ENCODE measurements around the gene SSR3. TPM values are rescaled to one million over a fixed set of nuclear protein-coding genes. Genes with fewer than 3 reads are reported as not detected.
"Not testable (repeated sequence)": the region's sequence is repeated elsewhere in the genome, so short reads cannot be mapped to it uniquely, and the experiment has no call there.

Gene SSR3
- total and polyA plus RNA-seq, 3 donors from 2014 or later: 85.0 to 204 (median 108) TPM

DNA sequence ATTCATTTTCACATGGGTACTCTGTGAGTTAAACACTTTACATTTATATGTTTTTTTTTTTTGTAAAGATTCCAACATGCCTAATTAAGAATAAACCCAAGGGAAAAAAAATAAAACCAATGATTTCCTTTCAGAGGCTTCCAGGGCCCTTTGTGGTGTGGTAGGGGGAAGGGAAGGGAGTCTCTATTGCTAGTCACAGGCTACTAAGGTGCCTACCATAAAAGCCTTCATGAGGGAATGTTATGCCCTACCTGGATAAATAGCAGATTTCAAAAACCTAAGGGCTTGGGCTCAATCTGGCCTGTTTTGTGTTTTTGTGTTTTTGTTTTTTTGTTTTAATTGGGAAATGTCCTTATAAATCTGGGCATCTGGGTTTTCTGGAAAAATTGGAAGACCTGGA lies 38.9 kb upstream of the SSR3 start:
- H3K9me3 ChIP-seq: no peaks in the 10 kb centered on the region
- H3K27ac ChIP-seq: no peak overlapping the region
- H3K4me3 ChIP-seq: no peak overlapping the region
- H3K4me1 ChIP-seq: peaks cover 15% of the 10 kb centered on the region
- DNase-seq: no peak
- intact Hi-C loops (cut with DNase I; ENCODE audit: low total_unique reads): no loop called here
- no peak for TF ChIP-seq POLR2A (IDR thresholded peaks at IDR 0.05)
- no peaks in the 10 kb centered on the region for H3K27me3 ChIP-seq
- H3K36me3 ChIP-seq (ENCODE audit: low read depth, missing control alignments): no peaks in the 10 kb centered on the region

DNA sequence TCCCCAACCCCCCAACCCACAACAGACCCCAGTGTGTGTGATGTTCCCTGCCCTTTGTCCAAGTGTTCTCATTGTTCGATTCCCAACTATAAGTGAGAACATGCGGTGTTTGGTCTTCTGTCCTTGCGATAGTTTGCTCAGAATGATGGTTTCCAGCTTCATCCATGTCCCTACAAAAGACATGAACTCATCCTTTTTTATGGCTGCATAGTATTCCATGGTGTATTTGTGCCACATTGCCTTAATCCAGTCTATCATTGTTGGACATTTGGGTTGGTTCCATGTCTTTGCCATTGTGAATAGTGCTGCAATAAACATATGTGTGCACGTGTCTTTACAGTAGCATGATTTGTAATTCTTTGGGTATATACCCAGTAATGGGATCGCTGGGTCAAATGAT lies 34.9 kb upstream of the SSR3 start:
- H3K4me1 ChIP-seq: peaks cover 18% of the 10 kb centered on the region
- DNase-seq; H3K36me3 ChIP-seq (ENCODE audit: low read depth, missing control alignments); H3K27ac ChIP-seq; H3K27me3 ChIP-seq; H3K9me3 ChIP-seq; H3K4me3 ChIP-seq; intact Hi-C loops (cut with DNase I; ENCODE audit: low total_unique reads): not testable (repeated sequence)
- WGBS, 2 donors: 95 to 97% methylated on average over 5 of the region's 5 CpGs

DNA sequence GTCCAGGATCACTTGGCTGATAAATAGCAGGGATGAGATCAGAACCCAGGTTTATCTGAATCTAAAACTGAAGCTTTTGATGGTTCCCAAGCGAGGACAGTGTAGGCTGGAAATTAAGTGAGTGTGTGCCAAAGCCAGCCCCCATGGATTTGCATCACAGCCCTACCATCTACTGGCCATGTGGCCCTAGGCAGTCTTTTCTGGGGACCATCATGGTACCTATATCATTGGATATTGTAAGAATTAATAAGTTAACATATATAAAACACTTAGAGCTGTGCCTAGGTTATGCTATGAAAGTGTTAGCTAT lies 32.8 kb upstream of the SSR3 start:
- Histone ChIP-seq H3K27ac (no peak overlapping the region), H3K27me3 (no peaks in the 10 kb centered on the region), H3K9me3 (no peaks in the 10 kb centered on the region), H3K36me3 (ENCODE audit: low read depth, missing control alignments) (no peaks in the 10 kb centered on the region), H3K4me1 (peaks cover 8% of the 10 kb centered on the region), H3K4me3 (no peak overlapping the region)
- WGBS, 2 donors: 33 to 63% methylated on average over 1 of the region's 1 CpG
- TF ChIP-seq POLR2A (IDR thresholded peaks at IDR 0.05): no peak
- TF ChIP-seq, protein P1, sequence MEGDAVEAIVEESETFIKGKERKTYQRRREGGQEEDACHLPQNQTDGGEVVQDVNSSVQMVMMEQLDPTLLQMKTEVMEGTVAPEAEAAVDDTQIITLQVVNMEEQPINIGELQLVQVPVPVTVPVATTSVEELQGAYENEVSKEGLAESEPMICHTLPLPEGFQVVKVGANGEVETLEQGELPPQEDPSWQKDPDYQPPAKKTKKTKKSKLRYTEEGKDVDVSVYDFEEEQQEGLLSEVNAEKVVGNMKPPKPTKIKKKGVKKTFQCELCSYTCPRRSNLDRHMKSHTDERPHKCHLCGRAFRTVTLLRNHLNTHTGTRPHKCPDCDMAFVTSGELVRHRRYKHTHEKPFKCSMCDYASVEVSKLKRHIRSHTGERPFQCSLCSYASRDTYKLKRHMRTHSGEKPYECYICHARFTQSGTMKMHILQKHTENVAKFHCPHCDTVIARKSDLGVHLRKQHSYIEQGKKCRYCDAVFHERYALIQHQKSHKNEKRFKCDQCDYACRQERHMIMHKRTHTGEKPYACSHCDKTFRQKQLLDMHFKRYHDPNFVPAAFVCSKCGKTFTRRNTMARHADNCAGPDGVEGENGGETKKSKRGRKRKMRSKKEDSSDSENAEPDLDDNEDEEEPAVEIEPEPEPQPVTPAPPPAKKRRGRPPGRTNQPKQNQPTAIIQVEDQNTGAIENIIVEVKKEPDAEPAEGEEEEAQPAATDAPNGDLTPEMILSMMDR (IDR thresholded peaks at IDR 0.05): no peak
- intact Hi-C loops (cut with DNase I; ENCODE audit: low total_unique reads): no loop called here
- DNase-seq: no peak

DNA sequence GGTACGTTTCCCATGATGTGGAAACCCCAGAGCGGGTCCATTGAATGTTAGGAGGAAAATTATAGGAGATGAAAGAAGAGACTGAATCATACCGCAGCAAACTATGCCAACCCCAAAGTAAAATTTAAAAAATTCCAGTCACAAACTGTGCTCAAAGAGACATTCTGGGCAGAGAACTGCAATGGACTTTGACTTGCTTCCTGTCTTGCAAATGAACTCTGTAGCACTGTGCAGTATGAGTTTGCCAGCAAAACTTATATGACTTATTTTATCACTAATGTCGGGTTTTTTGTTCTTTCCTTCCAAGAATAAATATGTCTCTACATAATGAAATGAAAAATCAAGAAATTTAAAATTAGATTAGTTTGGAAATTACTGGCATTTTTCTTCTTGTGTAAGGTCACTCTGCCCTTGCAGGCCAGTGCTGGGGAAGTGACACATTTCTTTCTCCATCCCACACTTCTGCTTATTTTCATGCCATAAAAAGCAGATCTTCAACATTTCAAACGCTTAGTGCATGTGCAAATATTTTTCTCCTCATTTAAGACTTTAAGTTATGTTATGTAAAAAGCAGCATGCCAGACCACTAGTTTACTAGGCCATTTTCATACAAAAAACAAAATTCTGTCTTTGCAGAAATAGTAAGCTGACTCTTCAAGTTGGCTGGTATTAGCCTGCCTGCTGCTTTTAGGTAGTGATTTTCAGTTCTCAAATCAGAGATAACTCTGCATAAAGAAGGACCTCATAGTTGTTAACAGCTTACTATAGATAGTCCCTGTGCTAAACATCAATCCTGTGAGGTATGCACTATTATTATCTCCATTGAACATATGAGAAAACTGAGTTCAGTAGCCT lies 32.2 kb upstream of the SSR3 start:
- 53 to 59% methylated on average over 5 of the region's 5 CpGs for WGBS, 2 donors
- Histone ChIP-seq H3K27ac (no peak overlapping the region), H3K27me3 (no peaks in the 10 kb centered on the region), H3K4me3 (no peak overlapping the region), H3K9me3 (no peaks in the 10 kb centered on the region), H3K36me3 (ENCODE audit: low read depth, missing control alignments) (no peaks in the 10 kb centered on the region), H3K4me1 (peaks cover 8% of the 10 kb centered on the region)
- TF ChIP-seq, protein P1 (IDR thresholded peaks at IDR 0.05): no peak
- TF ChIP-seq POLR2A (IDR thresholded peaks at IDR 0.05): no peak
- no peak for DNase-seq
- intact Hi-C loops (cut with DNase I; ENCODE audit: low total_unique reads): no loop called here

DNA sequence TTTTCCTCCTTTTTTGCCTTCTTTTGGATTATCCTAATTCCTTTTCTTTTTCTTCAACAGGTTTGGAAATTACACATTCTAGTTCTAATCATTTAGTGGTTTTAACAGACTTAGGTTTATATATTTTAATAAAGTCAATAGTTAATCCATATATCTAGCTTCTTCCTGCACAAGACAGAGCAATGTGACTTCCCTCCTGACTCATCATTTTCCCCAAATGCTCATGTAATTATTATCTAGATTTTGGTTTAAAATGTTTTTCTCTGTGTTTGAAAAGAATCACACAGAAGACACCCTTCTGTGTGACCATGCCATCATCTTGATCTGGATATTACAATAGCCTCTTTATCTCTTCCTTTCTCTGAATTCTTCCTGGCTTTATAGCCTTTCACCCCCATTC lies 28.6 kb upstream of the SSR3 start:
- intact Hi-C loops (cut with DNase I; ENCODE audit: low total_unique reads): no loop called here
- Histone ChIP-seq H3K4me3 (no peak overlapping the region), H3K36me3 (ENCODE audit: low read depth, missing control alignments) (no peaks in the 10 kb centered on the region), H3K4me1 (peaks cover 8% of the 10 kb centered on the region), H3K9me3 (no peaks in the 10 kb centered on the region), H3K27ac (no peak overlapping the region), H3K27me3 (no peaks in the 10 kb centered on the region)
- DNase-seq: no peak
- no peak for TF ChIP-seq POLR2A (IDR thresholded peaks at IDR 0.05)
- TF ChIP-seq, protein P1 (IDR thresholded peaks at IDR 0.05): no peak

All from testis (tissue), 3 donors.